Activated naive CD4-positive, alpha-beta T cell treated with anti-CD3 and anti-CD28 coated beads, Interleukin-2, amount 50 U/mL, for 72 hours (primary cell): ENCODE data around the gene AKAP6. TPM values are rescaled to one million over a fixed set of nuclear protein-coding genes. Genes with fewer than 3 reads are reported as not detected.

ENCODE experiments used
- ATAC-seq, 2 donors: fragments of 150-1000 bp; cut with Tn5 transposase; 2 replicates each; pipeline ENCODE4 v1.10.0; 2021; ENCODE audit warnings: mild to moderate bottlenecking in 2 of 2, moderate library complexity in 2 of 2
- DNase-seq, 2 donors: peaks; one replicate each; pipeline ENCODE4 v3.0.0; 2021 to 2022; ENCODE audit warnings: low spot score in 2 of 2
- H3K27ac Mint-ChIP-seq, 2 donors: one replicate each; pipeline ENCODE4 v1.8.0; 2022; ENCODE audit warnings: mild to moderate bottlenecking in 2 of 2, mixed read lengths in 2 of 2
- H3K36me3 Mint-ChIP-seq, 2 donors: one replicate each; pipeline ENCODE4 v1.8.0; 2022; ENCODE audit warnings: mixed read lengths in 2 of 2
- H3K9me3 Mint-ChIP-seq, 2 donors: one replicate each; pipeline ENCODE4 v1.8.0; 2022; ENCODE audit warnings: mixed read lengths in 2 of 2
- total RNA-seq, 2 donors: library from RNA; stranded (reverse); gene quantifications; one replicate each; pipeline ENCODE4 v1.2.3, GENCODE V29; 2022

AKAP6 gene
- total RNA-seq, 2 donors from 2014 or later, result 2.5 to 3.3 TPM

DNA sequence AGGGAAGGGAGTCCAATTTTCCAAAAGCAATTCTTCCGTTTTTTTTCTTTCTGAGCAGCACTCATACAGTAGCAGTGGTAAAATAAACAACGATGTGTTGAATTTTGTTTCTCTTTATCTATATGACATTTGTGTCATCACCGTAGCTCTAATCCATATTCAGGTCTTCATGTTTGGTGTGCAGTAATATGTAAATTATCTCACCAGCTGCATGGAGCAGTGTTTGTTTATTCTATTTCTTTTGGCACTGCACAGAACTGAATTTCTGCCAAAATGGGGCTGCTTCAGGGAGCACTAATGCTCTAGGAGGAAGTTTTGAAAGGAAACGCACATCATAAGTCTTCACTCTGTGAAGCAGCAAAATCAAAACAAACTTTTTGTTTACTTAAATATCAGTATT is 479.5 kb downstream of the AKAP6 start:
- Mint-ChIP-seq H3K36me3 (peaks cover 7 to 13% of the 10 kb centered on the region in 2 donors), H3K9me3 (peaks cover 14% of the 10 kb centered on the region in 2 donors), H3K27ac (no peak overlapping the region)
- ATAC-seq (no peak), DNase-seq (no peak)

- ATAC-seq (no peak), DNase-seq (no peak)
- Mint-ChIP-seq H3K36me3 (peaks cover 1 to 7% of the 10 kb centered on the region in 2 donors), H3K27ac (no peak overlapping the region), H3K9me3 (peaks cover 8% of the 10 kb centered on the region in 2 donors)
Observed at GRCh38 chr14:32809255-32809654, 480.2 kb downstream of the AKAP6 start.

GRCh38 chr14:32813401-32813800 is 484.3 kb downstream of the AKAP6 start:
- no peaks in the 10 kb centered on the region for H3K9me3 Mint-ChIP-seq
- DNase-seq, result no peak
- H3K36me3 Mint-ChIP-seq, result no peaks in the 10 kb centered on the region
- no peak for ATAC-seq
- no peak overlapping the region for H3K27ac Mint-ChIP-seq

GRCh38 chr14:32814721-32815120 is 485.6 kb downstream of the AKAP6 start:
- Mint-ChIP-seq H3K36me3 (no peaks in the 10 kb centered on the region), H3K27ac (no peak overlapping the region), H3K9me3 (no peaks in the 10 kb centered on the region)
- no peak for DNase-seq
- ATAC-seq, result no peak

GRCh38 chr14:32816588-32816987 is 487.5 kb downstream of the AKAP6 start:
- peaks cover 0 to 4% of the 10 kb centered on the region in 2 donors for H3K36me3 Mint-ChIP-seq
- DNase-seq, result no peak
- no peak for ATAC-seq
- H3K9me3 Mint-ChIP-seq, result no peaks in the 10 kb centered on the region
- H3K27ac Mint-ChIP-seq, result no peak overlapping the region

GRCh38 chr14:32817780-32818179 is 488.7 kb downstream of the AKAP6 start:
- H3K9me3 Mint-ChIP-seq, result no peaks in the 10 kb centered on the region
- H3K36me3 Mint-ChIP-seq, result peaks cover 0 to 8% of the 10 kb centered on the region in 2 donors
- ATAC-seq (no peak), DNase-seq (no peak)
- no peak overlapping the region for H3K27ac Mint-ChIP-seq

GRCh38 chr14:32818581-32818980 is 489.5 kb downstream of the AKAP6 start:
- ATAC-seq (no peak), DNase-seq (no peak)
- Mint-ChIP-seq H3K36me3 (peaks cover 0 to 8% of the 10 kb centered on the region in 2 donors), H3K9me3 (no peaks in the 10 kb centered on the region), H3K27ac (no peak overlapping the region)

GRCh38 chr14:32820181-32820580 is 491.1 kb downstream of the AKAP6 start:
- ATAC-seq, result no peak
- H3K9me3 Mint-ChIP-seq, result no peaks in the 10 kb centered on the region
- H3K27ac Mint-ChIP-seq, result no peak overlapping the region
- DNase-seq, result no peak
- peaks cover 0 to 8% of the 10 kb centered on the region in 2 donors for H3K36me3 Mint-ChIP-seq

- Mint-ChIP-seq H3K36me3 (peaks cover 0 to 8% of the 10 kb centered on the region in 2 donors), H3K9me3 (no peaks in the 10 kb centered on the region), H3K27ac (no peak overlapping the region)
- no peak for ATAC-seq
- DNase-seq, result no peak
Observed at GRCh38 chr14:32820682-32821081, 491.6 kb downstream of the AKAP6 start.

DNA sequence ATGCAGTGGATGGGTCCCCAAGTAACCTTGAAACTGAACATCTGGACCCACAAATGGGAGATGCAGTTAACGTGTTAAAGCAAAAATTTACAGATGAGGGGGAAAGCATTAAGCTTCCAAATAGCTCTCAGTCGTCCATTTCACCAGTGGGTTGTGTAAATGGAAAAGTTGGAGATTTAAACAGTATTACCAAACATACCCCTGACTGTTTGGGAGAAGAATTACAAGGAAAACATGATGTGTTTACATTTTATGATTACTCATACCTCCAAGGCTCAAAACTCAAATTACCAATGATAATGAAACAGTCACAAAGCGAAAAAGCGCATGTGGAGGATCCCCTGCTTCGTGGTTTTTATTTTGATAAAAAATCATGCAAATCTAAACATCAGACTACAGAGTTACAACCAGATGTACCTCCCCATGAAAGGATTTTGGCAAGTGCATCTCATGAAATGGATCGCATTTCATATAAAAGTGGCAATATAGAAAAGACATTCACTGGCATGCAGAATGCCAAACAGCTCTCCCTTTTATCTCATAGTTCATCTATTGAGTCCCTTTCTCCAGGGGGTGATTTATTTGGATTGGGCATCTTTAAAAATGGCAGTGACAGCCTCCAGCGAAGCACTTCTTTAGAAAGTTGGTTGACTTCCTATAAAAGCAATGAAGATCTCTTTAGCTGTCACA is 493.0 kb downstream of the AKAP6 start:
- DNase-seq (no peak), ATAC-seq (no peak)
- H3K9me3 Mint-ChIP-seq, result no peaks in the 10 kb centered on the region
- H3K36me3 Mint-ChIP-seq, result peaks cover 0 to 8% of the 10 kb centered on the region in 2 donors
- H3K27ac Mint-ChIP-seq, result no peak overlapping the region

DNA sequence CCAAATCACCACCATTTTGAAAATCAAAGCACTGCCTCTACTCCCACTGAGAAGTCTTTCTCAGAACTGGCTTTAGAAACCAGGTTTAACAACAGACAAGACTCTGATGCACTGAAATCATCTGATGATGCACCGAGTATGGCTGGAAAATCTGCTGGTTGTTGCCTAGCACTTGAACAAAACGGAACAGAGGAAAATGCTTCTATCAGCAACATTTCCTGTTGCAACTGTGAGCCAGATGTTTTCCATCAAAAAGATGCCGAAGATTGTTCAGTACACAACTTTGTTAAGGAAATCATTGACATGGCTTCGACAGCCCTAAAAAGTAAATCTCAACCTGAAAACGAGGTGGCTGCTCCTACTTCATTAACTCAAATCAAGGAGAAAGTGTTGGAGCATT is 494.6 kb downstream of the AKAP6 start:
- no peaks in the 10 kb centered on the region for H3K9me3 Mint-ChIP-seq
- DNase-seq, result no peak
- no peak overlapping the region for H3K27ac Mint-ChIP-seq
- ATAC-seq, result no peak
- peaks cover 0 to 8% of the 10 kb centered on the region in 2 donors for H3K36me3 Mint-ChIP-seq

DNA sequence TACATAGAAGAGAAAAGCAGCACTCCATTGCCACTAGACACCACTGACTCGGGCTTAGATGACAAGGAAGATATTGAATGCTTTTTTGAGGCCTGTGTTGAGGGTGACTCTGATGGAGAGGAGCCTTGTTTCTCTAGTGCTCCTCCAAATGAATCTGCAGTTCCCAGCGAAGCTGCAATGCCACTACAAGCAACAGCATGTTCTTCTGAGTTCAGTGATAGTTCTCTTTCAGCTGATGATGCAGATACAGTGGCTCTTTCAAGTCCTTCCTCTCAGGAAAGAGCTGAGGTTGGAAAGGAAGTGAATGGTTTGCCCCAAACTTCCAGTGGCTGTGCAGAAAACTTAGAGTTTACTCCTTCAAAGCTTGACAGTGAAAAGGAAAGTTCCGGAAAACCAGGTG is 495.1 kb downstream of the AKAP6 start:
- H3K9me3 Mint-ChIP-seq, result no peaks in the 10 kb centered on the region
- ATAC-seq, result no peak
- peaks cover 0 to 8% of the 10 kb centered on the region in 2 donors for H3K36me3 Mint-ChIP-seq
- DNase-seq, result no peak
- no peak overlapping the region for H3K27ac Mint-ChIP-seq

- peaks cover 0 to 3% of the 10 kb centered on the region in 2 donors for H3K9me3 Mint-ChIP-seq
- DNase-seq (no peak), ATAC-seq (no peak)
- H3K36me3 Mint-ChIP-seq, result peaks cover 0 to 8% of the 10 kb centered on the region in 2 donors
- no peak overlapping the region for H3K27ac Mint-ChIP-seq
Observed at GRCh38 chr14:32825058-32825457, 496.0 kb downstream of the AKAP6 start.

GRCh38 chr14:32826404-32827082 is 497.4 kb downstream of the AKAP6 start:
- Mint-ChIP-seq H3K36me3 (peaks cover 0 to 5% of the 10 kb centered on the region in 2 donors), H3K27ac (no peak overlapping the region), H3K9me3 (peaks cover 3 to 4% of the 10 kb centered on the region in 2 donors)
- ATAC-seq (no peak), DNase-seq (no peak)

- no peaks in the 10 kb centered on the region for H3K36me3 Mint-ChIP-seq
- ATAC-seq (no peak), DNase-seq (no peak)
- peaks cover 3 to 4% of the 10 kb centered on the region in 2 donors for H3K9me3 Mint-ChIP-seq
- H3K27ac Mint-ChIP-seq, result no peak overlapping the region
Observed at GRCh38 chr14:32827514-32827913, 498.4 kb downstream of the AKAP6 start.

- Mint-ChIP-seq H3K36me3 (no peaks in the 10 kb centered on the region), H3K27ac (no peak overlapping the region), H3K9me3 (peaks cover 0 to 16% of the 10 kb centered on the region in 2 donors)
- DNase-seq (no peak), ATAC-seq (no peak)
Observed at GRCh38 chr14:32835924-32836323, 506.8 kb downstream of the AKAP6 start.

DNA sequence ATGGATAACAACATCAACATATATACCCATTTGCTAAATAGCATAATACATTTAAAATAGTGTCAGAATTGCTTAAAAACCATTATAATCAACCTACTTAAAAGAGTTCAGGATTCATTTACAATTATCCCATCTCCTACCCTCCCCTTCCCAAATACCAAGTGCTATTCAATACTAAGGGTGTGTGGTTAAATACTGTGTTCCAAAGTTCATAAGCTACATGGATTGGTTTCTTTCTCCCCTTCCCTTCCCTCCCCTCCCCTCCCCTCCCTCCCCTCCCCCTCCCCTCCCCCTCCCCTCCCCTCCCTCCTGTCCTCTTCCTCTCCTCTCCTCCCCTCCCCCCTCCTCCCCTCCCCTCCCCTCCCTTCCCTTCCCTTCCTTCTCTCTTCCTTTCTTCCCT is 512.6 kb downstream of the AKAP6 start:
- Mint-ChIP-seq H3K36me3 (no peaks in the 10 kb centered on the region), H3K27ac (no peak overlapping the region), H3K9me3 (peaks cover 11 to 20% of the 10 kb centered on the region in 2 donors)
- no peak for ATAC-seq
- DNase-seq, result no peak
